Stimulated activated CD8-positive, alpha-beta memory T cell treated with anti-CD3 and anti-CD28 coated beads, Interleukin-12 subunit alpha, Interleukin-12 subunit beta, amount 100 ng/mL, for 24 hours (primary cell): Measurements from ENCODE around the gene SIAH1.
"Not testable (repeated sequence)": the region's sequence is repeated elsewhere in the genome, so short reads cannot be mapped to it uniquely, and the experiment has no call there.

Experiments
- DNase-seq: peaks from one replicate; pipeline ENCODE4 v3.0.0-alpha.2; 2020; ENCODE audit errors: extremely low read depth

Gene SIAH1

GRCh38 chr16:48332978-48333377 lies 52.2 kb downstream of the SIAH1 start:
- no peak for DNase-seq

- no peak for DNase-seq
Measured at GRCh38 chr16:48330841-48331192, 54.4 kb downstream of the SIAH1 start.

- DNase-seq, result no peak
Measured at GRCh38 chr16:48330189-48330840, 54.9 kb downstream of the SIAH1 start.

- DNase-seq, result no peak
Measured at GRCh38 chr16:48329138-48329537, 56.1 kb downstream of the SIAH1 start.

GRCh38 chr16:48326915-48327314 lies 58.3 kb downstream of the SIAH1 start:
- no peak for DNase-seq

- no peak for DNase-seq
Measured at GRCh38 chr16:48323783-48324775, 61.1 kb downstream of the SIAH1 start.

GRCh38 chr16:48321317-48322036 lies 63.7 kb downstream of the SIAH1 start:
- no peak for DNase-seq

- DNase-seq, result no peak
Measured at GRCh38 chr16:48318630-48319029, 66.6 kb downstream of the SIAH1 start.

GRCh38 chr16:48317614-48318315 lies 67.4 kb downstream of the SIAH1 start:
- no peak for DNase-seq

- DNase-seq, result no peak
Measured at GRCh38 chr16:48317026-48317425, 68.2 kb downstream of the SIAH1 start.

- not testable (repeated sequence) for DNase-seq
Measured at GRCh38 chr16:48313905-48314304, 71.3 kb downstream of the SIAH1 start.

GRCh38 chr16:48310908-48311641 lies 74.1 kb downstream of the SIAH1 start:
- no peak for DNase-seq
